Gastroesophageal sphincter (tissue), 4 donors: ENCODE results near the gene TIAM2. TPM values are rescaled to one million over a fixed set of nuclear protein-coding genes. Genes with fewer than 3 reads are reported as not detected.
A peak's percentile ranks its signal among the peaks of the same experiment; 100 is the strongest.

ENCODE experiments used
- ATAC-seq: fragments of 150-250 bp; one replicate; pipeline ENCODE4 v1.9.1; 2016; ENCODE audit warnings: mild to moderate bottlenecking, moderate library complexity
- H3K27ac ChIP-seq, 4 donors: fragments of 200-600 bp; sonication (generic) in 3 of 4; 1 replicate in 3 of 4; 2 replicates in 1 of 4; pipeline ENCODE4 v1.5.1; 2016 to 2019
- H3K27me3 ChIP-seq: fragments of 200-600 bp; sonication (generic); one replicate; pipeline ENCODE4 v1.5.1; 2019
- H3K36me3 ChIP-seq, 2 donors: fragments of 200-600 bp; sonication (generic); one replicate each; pipeline ENCODE4 v1.5.1; 2019; ENCODE audit warnings: control low read depth in 1 of 2
- H3K4me1 ChIP-seq, 3 donors: fragments of 200-600 bp; sonication (generic); 1 replicate in 2 of 3; 2 replicates in 1 of 3; pipeline ENCODE4 v1.5.1; 2016 to 2019; ENCODE audit warnings: control low read depth in 2 of 3
- H3K4me3 ChIP-seq, 2 donors: fragments of 200-600 bp; sonication (generic); one replicate each; pipeline ENCODE4 v1.5.1; 2019; ENCODE audit warnings: mild to moderate bottlenecking in 1 of 2, moderate library complexity in 1 of 2
- H3K9me3 ChIP-seq, 3 donors: fragments of 200-600 bp; sonication (generic); one replicate each; pipeline ENCODE4 v1.5.1; 2017 to 2019; ENCODE audit warnings: control low read depth in 2 of 3
- CTCF ChIP-seq, 4 experiments: fragments of 200-600 bp in 2 of 4; fragments of 450-650 bp in 2 of 4; sonication (generic) in 1 of 4; IDR thresholded peaks; one replicate each; pipeline ENCODE4 v1.5.1; 2017 to 2019; ENCODE audit warnings: antibody characterized with exemption in 4 of 4, mild to moderate bottlenecking in 2 of 4, moderate library complexity in 2 of 4
- EP300 ChIP-seq: sonication (generic); formaldehyde crosslinking; IDR thresholded peaks from one replicate; pipeline ENCODE4 v1.6.1; 2017; ENCODE audit warnings: antibody characterized with exemption, mild to moderate bottlenecking
- POLR2A ChIP-seq, 2 donors: fragments of 450-650 bp; IDR thresholded peaks; one replicate each; pipeline ENCODE4 v1.6.1; 2017; ENCODE audit warnings: antibody characterized with exemption in 2 of 2, mild to moderate bottlenecking in 2 of 2, moderate library complexity in 1 of 2
- POLR2AphosphoS5 ChIP-seq: sonication (generic); formaldehyde crosslinking; IDR thresholded peaks from one replicate; pipeline ENCODE4 v1.6.1; 2017; ENCODE audit warnings: antibody characterized with exemption
- WGBS, 2 donors: methylation state at CpG; one replicate each; pipeline ENCODE4 v1.1.5; 2018; ENCODE audit warnings: low coverage in 1 of 2; 5-methylcytosine and 5-hydroxymethylcytosine counted together
- total RNA-seq, 4 donors: library from RNA; depleted of rRNA; stranded (reverse); fragments of >200 nt; gene quantifications; one replicate each; pipeline ENCODE4 v1.1.0, GENCODE V29; 2016

The TIAM2 gene
- total RNA-seq, 4 donors from 2014 or later, result 6.3 to 22.6 (median 14.2) TPM

GRCh38 chr6:155146205-155146604, 151.1 kb downstream of the TIAM2 start:
- 60 to 94% methylated on average over 1 to 4 of the region's 4 CpGs for WGBS, 2 donors
- no peak for ATAC-seq
- H3K4me3 ChIP-seq, result no peak overlapping the region

GRCh38 chr6:155147958-155148663, 153.0 kb downstream of the TIAM2 start:
- Histone ChIP-seq H3K4me1 (peaks cover 0 to 19% (median 6%) of the 10 kb centered on the region in 3 donors), H3K27ac (no peak overlapping the region), H3K27me3 (no peaks in the 10 kb centered on the region), H3K36me3 (no peaks in the 10 kb centered on the region), H3K4me3 (no peak overlapping the region), H3K9me3 (no peaks in the 10 kb centered on the region)
- no peak for ATAC-seq
- WGBS, 2 donors, result 56 to 83% methylated on average over 4 to 5 of the region's 7 CpGs
- no peak for TF ChIP-seq POLR2AphosphoS5

More at GRCh38 chr6:155146205-155146604, 151.1 kb downstream of the TIAM2 start:
- no peaks in the 10 kb centered on the region for H3K9me3 ChIP-seq
- no peaks in the 10 kb centered on the region for H3K36me3 ChIP-seq
- no peak for TF ChIP-seq POLR2A (IDR thresholded peaks at IDR 0.05)
- TF ChIP-seq POLR2AphosphoS5, result no peak
- no peak for TF ChIP-seq CTCF (IDR thresholded peaks at IDR 0.05)
- TF ChIP-seq EP300, result no peak
- H3K4me1 ChIP-seq, result peaks cover 0 to 36% (median 9%) of the 10 kb centered on the region in 3 donors
- no peak overlapping the region for H3K27ac ChIP-seq
- H3K27me3 ChIP-seq, result no peaks in the 10 kb centered on the region

DNA sequence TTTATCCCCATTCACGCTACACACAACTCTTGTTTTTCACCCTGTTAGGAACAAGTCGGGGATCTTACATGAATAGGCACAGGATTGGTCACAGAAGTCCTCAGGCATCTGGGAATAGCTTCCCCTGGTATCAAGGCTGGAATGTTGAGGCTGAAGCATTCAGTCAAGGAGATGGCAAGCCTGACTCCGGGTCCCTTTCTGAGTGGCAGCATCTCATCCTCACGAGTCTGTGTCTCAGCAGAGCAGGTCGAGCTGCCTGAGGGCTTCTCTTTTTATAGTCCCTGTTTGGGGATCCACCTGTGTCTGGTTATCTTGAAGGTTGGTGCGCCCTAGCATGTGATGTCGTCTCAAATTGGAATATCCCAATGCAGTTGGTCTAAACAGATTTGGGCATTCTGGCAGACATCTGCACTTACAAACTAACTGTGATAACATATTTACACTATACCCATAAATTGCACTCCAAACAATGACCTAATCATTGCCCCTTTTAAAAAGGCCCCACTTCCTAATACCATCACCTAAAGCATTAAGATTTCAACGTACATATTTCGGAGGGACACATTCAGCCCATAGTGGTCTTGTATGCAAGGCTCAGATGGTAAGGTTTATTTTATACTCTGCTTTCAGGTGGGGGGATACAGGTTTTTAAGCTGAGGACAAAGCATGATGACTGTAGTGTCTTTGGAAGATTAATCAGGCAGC, 156.0 kb downstream of the TIAM2 start:
- H3K27me3 ChIP-seq, result no peaks in the 10 kb centered on the region
- H3K27ac ChIP-seq, result no peak overlapping the region
- 91 to 93% methylated on average over 4 to 5 of the region's 9 CpGs for WGBS, 2 donors
- H3K4me1 ChIP-seq, result peaks cover 0 to 21% (median 9%) of the 10 kb centered on the region in 3 donors
- no peak for ATAC-seq
- TF ChIP-seq POLR2AphosphoS5 (no peak), CTCF (IDR thresholded peaks at IDR 0.05) (no peak), EP300 (no peak), POLR2A (IDR thresholded peaks at IDR 0.05) (no peak)
- no peak overlapping the region for H3K4me3 ChIP-seq
- H3K36me3 ChIP-seq, result no peaks in the 10 kb centered on the region
- no peaks in the 10 kb centered on the region for H3K9me3 ChIP-seq

DNA sequence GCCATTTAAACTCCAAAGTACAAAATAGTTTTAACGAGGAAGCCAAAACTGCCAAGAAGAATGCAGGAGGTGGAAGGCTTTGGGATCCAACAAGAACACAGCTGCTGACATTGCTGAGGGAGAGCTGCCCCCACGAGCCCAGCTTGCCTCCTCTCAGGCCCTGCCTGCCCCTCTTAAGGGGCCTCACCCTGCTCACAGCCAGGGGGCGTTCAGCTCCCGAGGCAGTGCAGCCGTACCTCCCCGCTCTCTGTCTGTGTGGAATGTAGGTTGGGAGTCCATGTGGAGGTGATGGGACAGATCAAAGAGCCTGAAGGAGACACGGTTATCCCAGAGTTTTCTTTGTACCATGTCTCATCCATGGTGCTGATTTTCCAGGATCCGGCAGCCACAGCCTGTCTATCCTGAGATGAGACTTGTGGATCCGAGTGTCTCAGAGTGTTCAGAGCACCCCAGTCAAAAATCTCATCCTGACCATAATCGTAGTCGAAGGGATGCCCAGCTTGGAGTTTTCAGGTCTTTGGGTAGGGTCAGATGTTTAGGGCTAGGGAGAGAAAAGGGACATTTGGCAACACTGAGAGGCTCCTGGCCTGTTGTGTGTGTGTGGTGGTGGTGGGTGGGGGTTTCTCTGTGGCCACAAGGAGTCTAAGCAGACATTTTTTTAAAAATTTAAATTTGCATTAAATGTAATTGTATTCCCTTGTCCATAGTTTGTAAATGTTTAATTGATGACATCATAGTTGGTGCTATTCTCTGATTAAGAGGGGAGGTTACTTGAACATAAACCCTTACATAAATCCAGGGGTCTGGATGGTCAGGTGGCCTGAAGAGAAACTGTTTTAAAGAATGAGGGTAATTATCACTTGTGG, 157.3 kb downstream of the TIAM2 start:
- no peak for TF ChIP-seq POLR2AphosphoS5
- ATAC-seq, result no peak

GRCh38 chr6:155154158-155154830, 159.2 kb downstream of the TIAM2 start:
- no peaks in the 10 kb centered on the region for H3K27me3 ChIP-seq
- peaks cover 0 to 26% (median 9%) of the 10 kb centered on the region in 3 donors for H3K4me1 ChIP-seq
- whole genome bisulfite sequencing, 2 donors, result 43 to 55% methylated on average over 11 of the region's 11 CpGs
- no peak for TF ChIP-seq POLR2A (IDR thresholded peaks at IDR 0.05)
- no peak for TF ChIP-seq CTCF (IDR thresholded peaks at IDR 0.05)
- H3K9me3 ChIP-seq, result no peaks in the 10 kb centered on the region
- no peak overlapping the region for H3K4me3 ChIP-seq
- peak; percentile 69 for ATAC-seq
- H3K36me3 ChIP-seq, result no peaks in the 10 kb centered on the region
- peak overlapping the region in 1 of 4 donors; percentile 28 for H3K27ac ChIP-seq

More for the DNA sequence above, 157.3 kb downstream of the TIAM2 start:
- H3K4me3 ChIP-seq, result no peak overlapping the region
- H3K27ac ChIP-seq, result no peak overlapping the region
- 94% methylated on average over 2 of the region's 11 CpGs; no CpG with 5 or more reads in 1 of the 2 donors for WGBS, 2 donors
- H3K4me1 ChIP-seq, result peaks cover 0 to 21% (median 9%) of the 10 kb centered on the region in 3 donors
- no peaks in the 10 kb centered on the region for H3K36me3 ChIP-seq
- no peaks in the 10 kb centered on the region for H3K9me3 ChIP-seq
- no peaks in the 10 kb centered on the region for H3K27me3 ChIP-seq
